GM11168 (cell line): Measurements from ENCODE around the gene HDAC8.

Source experiments
- in situ Hi-C: fragments of 300-500 bp; cut with MboI; formaldehyde crosslinking; loops from one replicate; pipeline ENCODE4 v1.12.0; 2022; ENCODE audit warnings: low sequenced_read_pairs; ENCODE audit not compliant: unreplicated experiment

Gene HDAC8

DNA sequence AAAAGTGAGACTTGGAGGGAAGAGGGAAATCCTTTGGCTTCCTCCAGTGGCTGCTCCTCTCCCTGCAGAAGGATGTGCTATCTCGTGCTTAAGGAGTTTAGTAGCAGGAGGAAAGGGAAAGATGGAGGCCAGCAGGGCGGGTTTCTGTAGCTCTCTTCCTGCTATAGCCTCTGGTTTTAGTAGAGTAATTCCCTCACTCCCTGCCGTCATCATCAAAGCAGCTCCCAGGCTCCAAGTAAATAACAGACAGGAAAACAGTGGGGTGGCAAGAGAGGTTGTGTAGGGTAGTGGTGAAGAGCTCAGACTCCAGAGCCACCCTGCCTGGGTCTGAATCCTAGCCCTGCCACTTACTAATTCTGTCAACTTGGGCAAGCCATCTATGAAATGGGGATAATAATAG lies 185.4 kb downstream of the HDAC8 start:
- in situ Hi-C loops: no loop called here

DNA sequence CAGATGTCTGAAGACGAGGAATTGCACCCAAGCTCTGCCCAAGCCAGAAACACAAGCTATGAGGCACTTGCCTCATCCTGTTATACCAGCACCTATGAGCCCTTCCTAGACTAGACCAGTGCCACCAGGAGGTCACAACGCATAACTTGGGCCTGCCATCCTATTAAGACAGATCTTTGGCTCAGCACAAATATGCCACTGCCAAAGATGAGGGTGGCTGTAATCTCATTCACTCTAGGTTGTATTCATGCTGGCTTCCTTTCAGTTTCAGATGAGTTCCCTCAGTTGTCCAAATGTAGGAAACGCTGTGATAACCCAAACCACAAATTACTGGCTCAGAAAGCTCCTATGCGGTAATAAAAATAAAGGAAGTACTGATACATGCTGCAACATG lies 190.4 kb downstream of the HDAC8 start:
- in situ Hi-C loops: no loop called here

DNA sequence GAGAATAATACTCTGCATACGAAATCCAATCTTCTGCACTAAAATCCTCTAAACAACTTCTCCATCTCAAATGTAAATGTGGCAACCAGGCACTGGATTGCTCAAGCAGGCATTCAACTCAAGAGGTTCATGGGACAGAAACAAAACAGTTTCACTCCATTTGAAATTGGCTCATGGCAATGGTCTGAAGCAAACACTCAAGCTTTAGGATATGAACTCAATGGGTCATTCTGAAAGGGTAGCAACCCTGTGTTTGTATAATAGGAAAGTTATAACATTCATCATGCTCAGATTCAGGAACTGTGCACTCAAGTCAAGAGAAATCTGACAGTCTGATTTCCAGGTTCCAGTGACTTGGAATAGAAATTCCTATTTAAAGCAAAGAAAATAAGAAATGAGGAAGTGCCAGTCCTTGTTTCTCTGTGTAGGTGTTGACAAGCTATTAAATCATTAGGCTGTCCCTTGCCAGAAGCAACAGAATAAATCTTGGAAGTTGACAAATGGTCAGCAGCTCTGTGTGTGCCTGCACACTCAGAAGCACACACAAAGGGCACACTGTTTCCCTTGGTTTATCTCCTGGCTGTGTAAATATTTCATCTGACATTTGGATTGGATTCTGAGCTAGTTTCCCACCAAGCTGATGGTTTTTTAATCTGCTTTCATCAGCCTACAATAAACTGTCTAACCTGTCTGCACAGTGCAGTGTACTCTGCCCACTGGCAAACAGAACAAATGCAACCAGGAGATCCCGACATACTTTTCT lies 191.0 kb downstream of the HDAC8 start:
- in situ Hi-C loops: no loop called here

DNA sequence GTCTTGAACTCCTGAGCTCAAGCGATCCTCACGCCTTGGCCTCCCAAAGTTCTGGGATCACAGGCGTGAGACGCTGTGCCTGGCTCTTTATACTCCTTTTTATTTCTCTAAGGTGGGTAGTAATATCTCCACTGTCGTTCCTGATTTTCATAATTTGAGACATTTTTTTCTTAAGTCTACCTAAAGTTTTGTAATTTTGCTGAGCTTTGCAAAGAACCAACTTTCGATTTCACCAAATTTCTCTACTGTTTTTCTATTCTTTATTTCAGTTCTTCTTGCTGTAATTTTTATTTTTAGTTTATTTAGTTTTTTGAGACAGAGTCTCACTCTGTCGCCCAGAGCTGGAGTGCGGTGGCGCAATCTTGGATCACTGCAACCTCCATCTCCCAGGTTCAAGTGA lies 196.5 kb downstream of the HDAC8 start:
- in situ Hi-C loops: no loop called here

DNA sequence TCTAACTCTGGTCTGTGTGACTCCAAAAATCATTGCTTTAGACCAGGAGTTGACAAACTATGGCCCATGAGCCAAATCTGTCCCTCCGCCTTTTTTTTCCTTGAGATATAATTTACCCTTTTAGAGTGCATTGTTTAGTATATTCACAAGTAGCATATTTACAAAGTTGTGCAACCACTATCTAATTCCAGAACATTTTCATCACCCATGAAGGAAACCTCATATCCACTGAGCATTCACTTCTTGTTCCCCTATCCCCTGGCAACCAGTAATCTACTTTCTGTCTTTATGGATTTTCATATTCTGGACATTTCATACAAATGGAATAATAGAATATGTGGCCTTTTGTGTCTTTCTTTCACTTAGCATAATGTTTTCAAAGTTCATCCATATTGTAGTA lies 199.5 kb downstream of the HDAC8 start:
- in situ Hi-C loops: no loop called here

DNA sequence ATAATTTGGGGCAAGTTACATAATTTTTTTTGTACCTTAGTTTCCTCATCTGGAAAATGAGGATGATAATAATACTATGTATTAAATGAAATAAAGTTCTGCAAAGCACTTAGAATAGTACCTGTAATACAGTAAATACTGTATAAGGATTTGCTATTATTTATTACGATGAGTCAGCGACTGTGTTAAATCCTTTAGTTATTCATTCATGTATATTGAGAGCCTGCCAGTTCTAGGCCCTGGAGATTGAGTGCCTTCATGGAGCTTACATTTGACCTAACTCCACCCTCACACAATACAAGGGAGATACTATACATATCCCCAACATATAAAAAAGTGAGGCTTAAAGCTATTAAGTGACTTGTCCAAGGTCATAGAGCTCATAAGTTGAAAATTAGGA lies 199.9 kb downstream of the HDAC8 start:
- in situ Hi-C loops: no loop called here

DNA sequence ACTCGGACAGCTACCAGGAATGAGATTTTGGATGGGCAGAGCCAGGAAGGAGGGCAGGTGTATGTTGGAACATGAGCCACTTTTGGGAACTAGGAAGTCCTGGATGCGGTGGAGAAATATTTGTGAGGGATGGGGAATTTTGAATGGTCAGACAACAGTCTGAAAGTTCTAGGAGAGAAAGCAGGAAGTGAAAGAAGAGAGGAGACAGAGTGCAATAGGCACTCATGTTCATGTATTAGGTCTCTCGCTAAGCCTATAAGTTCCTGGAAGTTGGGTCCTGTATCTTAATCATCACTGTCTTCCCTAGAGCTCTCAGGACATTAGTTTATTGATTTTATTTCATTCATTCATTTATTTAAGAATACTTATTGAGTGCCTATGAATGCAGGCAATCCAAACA lies 201.2 kb downstream of the HDAC8 start:
- in situ Hi-C loops: no loop called here

DNA sequence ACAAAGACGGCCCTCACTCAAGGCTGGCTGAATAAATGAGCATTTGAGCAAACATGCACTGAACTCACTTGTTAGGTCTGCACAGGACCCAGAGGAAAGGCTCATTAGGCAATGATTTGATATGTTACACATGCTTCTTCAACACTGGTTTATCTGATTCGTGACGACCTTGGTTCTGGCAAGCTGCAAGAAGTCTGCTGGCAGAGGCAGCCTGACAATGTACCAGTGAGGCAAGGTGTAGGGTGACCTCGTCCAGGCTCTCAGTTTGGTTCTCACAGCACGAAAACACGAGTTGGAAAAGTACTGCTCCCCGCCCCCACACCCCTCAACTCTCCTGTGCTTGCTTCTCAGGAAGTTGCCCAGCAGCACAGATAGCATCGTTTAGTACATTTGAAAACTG lies 203.8 kb downstream of the HDAC8 start:
- in situ Hi-C loops: no loop called here

DNA sequence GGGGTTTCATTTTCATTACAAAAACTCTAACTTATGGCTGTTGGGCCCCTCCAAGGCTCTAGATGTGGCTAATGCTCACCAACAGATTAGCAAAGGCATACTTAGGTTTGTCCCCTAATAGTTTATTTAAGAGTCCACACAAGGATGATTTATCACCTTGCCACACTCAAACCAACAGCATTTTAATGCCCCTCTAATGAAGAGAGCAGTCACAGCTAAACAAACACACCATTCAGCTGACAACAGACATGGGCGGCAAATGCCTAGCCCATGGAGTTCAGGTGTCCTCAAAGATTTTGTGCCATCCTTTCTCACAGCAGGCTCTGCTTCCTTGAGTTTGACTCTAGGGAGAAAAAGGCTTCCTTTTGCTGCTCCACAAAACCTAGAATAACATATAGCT lies 205.1 kb downstream of the HDAC8 start:
- in situ Hi-C loops: no loop called here

DNA sequence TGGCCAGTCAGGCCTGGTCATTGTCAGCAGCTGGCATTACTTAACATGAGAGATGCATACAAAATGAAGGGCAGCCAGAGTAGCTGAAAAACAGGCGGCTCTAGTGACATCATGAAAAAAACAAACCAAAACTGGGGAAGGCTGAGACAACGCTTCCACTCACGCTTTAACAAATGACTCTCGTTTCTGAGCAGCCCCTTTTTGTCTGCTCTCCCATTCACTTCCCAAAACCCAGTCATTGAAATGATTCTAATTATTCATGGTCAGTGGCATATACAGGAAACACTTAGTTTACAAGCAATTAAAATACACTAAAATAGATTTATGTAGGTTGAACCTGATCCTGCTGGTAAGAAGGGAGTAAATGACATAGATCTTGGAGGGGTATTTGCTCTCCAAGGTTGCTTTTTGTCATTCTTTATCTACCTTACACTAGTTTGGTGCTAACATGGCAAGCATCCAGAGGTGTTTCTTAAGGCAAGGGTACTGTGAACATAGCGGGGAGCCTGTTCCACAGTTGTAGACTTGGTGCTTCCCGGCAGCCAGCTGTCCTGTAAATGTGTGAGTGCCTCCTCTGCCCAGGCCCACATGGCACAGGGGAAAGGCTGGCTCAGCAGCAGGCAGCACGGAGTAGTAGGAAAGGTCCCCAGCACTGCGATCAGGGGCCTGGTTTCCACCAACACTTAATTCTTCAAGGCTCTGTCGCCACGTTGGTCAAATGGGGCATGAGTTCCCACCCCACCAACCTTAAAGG lies 205.8 kb downstream of the HDAC8 start:
- in situ Hi-C loops: no loop called here

DNA sequence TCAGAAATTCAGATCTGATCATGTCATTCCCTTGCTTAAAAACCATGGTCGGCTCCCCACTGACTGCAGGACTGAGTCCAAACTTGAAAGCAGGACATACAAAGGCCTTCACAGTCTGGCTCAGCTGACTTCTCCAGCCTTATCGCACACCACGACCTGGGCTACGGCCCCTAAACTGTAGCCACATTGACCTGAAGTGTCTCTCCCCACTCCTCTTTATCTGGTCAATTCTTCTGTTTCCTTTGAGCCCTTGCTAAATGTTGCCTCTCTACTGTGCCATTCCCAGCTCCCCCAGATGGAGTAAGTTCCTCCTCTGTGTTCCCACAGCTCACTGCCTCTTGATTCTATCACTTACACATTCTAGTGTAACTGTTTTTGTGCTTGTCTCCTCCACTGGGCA lies 206.5 kb downstream of the HDAC8 start:
- in situ Hi-C loops: no loop called here

DNA sequence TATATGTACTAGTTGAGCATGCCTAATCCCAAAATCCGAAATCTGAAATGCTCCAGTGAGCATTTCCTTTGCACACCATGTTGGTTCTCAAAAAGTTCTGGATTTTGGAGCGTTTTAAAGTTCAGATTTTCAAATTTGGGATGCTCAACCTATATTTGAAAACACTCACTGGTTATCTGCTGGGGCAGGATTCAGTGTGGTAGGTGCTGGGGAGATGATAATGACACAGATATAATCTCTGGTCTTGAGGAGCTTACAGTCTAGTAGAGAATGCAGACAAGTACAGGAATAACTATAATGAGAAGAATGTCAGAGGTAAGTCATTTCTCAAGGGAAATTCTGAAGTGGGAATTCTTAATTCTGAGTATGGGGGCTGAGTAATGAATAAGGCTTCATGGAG lies 207.5 kb downstream of the HDAC8 start:
- in situ Hi-C loops: no loop called here

DNA sequence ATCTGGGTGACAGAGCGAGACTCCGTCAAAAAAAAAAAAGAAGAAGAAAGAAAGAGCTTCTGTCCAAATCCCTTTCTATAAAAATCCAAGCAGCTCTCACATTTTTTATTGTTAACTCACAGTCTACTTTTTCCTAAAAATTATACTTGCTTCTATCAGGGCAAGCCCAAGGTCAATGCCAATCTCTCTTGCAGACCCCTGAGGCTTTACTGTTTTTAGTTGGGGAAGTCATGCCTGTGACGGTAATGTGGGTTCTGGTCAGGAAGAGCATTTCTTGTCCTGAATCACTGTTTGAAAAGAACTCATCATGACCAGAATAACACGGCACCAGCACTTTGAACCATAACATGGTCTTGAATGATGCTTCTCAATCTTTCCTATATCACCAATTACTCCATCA lies 212.3 kb downstream of the HDAC8 start:
- in situ Hi-C loops: no loop called here

DNA sequence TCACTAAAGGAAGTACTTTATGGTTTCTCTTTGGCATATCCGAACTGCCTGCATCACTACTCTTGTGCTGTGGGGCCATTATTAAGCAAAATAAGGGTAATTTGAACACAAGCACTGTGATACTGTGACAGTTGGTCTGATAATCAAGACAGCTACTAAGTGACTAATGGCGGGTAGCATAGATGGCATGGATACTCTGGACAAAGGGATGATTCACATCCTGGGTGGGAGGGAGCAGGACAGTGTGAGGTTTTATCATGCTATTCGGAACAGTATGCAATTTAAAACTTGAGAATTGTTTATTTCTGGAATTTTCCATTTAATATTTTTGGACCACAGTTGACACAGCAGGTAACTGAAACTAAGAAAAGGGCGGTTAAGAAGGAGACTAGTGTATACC lies 214.3 kb downstream of the HDAC8 start:
- in situ Hi-C loops: no loop called here

DNA sequence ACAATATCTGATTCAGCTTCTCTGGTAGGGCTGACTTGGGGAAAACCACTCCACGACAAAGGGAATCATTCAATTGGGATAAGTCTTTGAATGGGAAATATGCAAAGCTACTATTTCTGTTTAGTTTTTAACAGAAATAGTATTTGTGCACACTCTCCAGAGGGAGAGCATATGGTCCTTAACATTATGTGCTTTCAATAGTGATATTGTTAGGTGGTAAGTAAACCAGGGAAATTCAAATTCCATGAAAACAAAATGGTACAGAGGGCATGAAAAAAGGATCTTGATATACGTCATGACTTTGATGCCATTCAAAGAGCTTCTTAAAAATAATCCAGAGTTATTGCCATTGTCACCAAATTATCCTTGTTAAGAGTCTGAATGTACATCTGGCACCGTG lies 219.9 kb downstream of the HDAC8 start:
- in situ Hi-C loops: no loop called here

DNA sequence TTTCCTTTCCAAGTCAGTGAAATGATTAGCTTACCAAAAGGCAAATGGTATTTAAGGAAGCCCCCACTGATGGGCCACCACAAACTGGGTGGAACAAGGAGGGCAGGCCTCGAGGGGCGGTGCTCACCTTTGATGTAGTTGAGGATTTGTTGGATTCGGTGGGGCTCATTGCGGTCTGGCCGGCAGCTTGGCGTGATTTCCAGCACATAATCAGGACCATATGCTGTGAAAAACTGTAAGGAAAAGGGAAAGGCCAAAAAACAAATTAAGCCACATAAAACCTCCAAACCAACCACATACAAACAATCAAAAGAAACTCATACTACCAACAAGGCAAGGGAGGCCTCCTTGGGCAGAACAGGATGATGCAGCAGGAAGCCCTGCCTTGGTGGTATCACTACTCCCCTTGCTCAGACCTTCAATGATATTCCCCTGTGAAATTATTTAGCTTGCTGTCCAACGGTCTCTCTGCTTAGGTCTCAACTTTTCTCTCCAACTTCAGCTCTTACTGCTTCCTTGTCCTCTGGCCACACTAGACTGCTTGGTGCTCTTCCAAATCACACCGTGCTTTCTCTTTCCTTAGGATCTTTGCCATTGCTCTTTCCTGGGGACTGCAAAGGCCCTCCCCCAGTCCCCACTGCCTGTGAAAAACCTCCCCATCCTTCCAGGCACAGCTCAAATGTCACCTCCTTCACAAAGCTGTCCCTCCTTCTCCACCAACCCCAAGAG lies 220.9 kb downstream of the HDAC8 start:
- in situ Hi-C loops: no loop called here

DNA sequence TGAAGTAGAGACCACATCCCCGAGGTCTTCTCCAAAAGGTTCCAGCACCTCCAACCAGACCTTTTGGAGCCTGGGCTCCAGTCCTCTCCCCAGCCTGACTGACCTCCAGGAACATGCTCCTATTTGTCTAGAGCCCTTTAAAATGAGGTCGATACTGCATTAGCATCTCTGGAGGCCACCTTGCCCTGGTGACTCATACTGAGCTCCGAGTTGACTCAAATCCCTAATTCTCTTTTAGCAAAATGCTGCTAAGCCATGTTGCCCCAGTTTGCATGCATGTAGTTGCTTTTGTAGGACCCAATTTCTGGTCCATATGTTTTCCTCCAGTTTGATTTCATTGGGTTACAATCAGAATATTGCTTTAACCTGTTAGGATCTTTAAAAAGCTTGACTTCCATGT lies 223.5 kb downstream of the HDAC8 start:
- in situ Hi-C loops: no loop called here

DNA sequence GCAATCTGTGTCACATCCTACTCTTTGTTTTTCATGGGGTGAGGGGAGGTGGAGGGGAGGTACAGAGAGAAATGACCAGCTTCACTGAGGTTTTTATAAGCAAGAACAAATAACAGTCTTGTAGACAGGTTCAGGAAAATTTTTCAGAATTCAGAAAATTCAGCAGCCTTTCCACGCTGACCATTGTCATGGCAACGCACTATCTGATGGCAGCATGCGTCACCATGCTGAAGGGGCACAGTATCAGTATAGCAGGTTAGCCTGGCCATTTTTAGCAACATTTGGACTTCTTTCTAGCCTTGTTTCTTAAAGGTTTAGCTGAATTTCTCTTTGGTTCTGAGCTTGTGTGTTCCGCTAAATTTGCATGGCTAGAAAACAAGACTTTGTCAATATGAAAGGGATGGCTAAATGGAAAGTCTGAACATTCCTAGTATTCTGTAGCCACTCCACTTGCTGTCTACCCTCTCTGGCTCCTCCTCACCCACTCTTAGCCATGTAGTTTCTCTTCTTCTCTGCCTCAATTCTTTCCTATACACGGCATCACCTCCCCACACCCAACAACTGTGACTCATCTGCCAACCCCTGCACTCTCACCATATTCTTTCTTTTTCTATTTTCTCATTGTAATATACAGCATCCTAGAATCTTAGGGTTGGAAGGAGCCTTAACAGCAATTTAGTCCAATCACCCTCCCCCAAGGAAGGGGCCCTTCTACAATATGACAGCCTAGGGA lies 224.2 kb downstream of the HDAC8 start:
- in situ Hi-C loops: no loop called here

DNA sequence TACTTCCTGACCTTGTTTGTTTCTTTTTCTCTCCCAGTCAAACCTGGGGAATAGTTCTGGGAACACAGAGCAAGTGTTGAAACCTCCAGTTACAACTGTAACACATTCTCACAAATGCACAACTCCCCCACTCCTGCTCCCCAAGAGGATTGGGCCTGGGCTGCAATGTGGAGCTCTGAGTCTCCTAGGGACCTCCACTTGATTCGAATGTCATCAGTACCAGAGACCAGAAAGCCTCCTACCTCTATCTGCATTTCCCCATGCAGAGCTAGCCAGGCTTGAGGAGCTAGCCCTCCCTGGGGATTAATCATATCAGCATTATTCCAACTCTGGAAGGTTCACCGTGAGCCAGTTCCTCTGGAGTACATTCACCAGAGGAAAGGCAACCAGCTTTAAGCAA lies 225.3 kb downstream of the HDAC8 start:
- in situ Hi-C loops: no loop called here

DNA sequence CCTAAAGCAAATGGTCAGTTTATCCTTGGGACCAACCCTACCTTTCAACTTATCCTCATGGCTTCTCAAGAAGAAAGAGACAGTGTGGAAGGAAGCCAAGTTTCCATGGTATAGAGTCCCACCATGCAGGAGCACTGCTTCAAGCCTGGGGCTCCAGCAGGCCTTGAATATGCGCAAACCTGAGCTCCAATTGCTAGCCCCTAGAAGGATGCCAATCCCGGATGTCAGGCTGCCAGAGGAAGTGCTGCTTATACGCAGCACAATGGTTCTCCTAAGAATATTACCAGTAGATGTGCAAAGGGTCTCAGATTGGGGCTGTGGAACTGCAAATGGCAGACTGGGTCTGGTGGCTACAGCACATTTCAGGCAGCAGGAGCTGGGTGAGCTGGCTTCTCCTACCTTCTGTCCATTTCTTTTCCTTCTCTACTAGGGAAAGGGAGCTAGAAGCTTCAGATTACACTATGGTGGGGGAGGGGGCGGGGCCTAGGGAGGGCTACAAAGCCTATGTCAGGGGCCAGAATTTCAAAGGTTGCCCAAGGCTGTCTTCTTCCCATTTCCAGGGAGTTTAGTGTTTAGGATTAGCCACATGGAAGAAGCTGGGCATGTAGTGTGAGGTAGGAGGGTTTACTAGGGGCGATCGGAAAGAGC lies 226.2 kb downstream of the HDAC8 start:
- in situ Hi-C loops: no loop called here
